HG02884 (cell line): ENCODE measurements around the gene FAM209B.
"Not testable (repeated sequence)": the region's sequence is repeated elsewhere in the genome, so short reads cannot be mapped to it uniquely, and the experiment has no call there.

Source experiments
- ATAC-seq: cut with Tn5 transposase; IDR thresholded peaks from one replicate; pipeline ENCODE4 v1.9.1; 2021; ENCODE audit warnings: mild to moderate bottlenecking, moderate library complexity; ENCODE audit not compliant: unreplicated experiment

Gene FAM209B

DNA sequence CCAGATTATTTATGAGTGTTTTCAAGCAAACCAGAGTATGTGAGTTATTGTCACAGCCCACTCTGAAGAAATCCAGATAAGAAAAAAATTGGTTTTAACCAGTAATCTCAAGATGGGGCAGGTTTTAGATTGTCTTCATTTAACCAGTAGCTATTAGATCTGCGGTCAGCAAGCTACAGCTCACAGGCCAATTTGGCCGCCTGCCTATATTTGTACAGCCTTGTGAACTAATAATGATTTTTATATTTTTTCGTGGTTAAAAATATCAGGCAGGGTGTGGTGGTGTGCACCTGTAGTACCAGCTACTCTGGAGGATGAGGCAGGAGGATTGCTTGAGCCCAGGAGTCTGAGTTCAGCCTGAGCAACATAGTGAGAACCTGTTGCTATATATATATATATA lies 5.0 kb downstream of the FAM209B start:
- ATAC-seq: no peak

DNA sequence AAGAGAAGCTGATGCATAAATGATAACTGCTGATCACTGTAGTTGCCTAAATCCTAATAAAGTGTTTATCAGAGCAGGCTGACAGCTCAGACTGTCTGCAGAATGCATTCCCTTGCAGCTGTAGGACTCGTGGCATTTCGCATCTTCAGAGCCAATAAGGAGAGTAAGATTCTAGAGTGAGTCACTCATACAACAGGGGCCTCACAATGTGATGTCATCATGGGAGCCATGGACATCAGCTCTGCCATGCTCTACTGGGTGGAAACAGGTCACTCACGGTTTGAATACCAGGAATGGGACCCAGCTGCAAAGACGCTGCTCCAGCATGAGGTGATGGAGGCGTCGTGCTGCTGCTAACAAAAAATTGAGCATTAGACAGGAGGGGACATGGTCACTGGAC lies 7.4 kb downstream of the FAM209B start:
- ATAC-seq: no peak

DNA sequence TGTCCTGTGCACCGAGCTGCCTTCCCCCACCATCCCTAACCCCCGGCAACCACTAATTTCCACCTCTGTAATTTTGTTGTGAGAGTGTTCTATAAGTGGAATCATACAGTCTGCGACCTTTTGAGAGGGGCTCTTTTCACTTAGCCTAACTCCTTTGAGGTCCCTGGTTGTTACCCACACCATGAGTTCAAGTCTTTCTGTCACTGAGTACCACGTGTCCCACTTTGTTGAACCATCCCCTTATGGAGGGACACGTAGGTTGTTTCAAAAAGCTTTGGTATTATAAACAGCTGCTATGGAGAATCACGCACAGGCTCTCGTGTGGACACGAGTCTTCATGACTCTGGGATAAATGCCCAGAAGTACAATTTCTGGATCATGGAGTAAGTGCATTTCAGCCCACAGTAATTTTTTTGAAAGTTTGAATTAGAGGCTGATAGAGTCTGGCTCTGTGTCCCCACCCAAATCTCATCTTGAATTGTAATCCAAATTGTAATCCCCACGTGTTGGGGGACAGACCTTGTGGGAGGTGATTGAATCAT lies 9.5 kb downstream of the FAM209B start:
- no peak for ATAC-seq

DNA sequence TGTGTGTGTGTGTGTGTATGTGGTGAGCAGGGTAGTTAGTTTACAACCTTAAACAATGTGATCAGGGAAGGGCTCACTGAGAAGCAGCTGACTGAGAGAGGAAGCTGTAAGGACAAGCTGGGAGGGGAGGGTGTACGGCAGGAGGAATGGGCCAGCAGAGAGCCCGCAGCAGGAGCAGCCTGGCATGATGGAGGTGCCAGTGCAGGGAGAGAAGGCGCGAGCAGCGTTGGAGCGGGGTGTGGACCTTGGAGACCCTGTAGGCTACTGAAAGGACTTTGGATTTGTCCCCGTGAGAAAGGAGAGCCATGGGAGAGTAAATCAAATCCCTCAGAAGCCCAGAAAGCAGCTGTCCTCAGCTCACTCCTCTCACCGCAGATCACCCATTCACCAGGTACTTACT lies 18.5 kb downstream of the FAM209B start:
- no peak for ATAC-seq

DNA sequence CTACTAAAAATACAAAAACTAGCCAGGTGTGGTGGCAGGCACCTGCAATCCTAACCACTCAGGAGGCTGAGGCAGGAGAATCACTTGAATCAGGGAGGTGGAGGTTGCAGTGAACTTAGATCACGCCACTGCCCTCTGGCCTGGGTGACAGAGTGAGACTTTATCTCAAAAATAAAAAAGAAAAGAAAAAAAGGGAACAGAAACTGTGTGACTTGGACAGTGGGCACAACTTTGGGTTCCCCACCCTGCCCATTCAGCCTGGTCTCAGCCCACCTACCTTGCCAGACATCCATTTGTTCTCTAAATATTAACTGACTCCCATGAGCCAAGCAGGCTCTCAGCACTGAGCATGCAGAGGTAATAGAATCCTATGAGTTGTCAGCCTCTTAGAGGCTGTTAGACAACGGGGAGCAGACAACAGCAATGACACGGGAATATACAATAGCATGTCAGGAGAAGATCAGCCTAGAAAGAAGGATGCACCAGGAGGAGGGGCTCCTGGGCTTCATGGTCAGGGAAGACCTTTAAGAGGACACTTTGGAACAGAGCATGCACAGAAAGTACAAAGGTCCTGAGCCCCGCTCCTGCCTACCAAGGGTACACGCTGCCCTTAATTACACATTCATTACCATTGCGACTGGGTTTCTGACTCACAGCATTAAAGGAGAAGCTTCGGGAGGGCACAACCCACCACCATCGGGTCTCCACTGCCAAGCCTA lies 20.0 kb downstream of the FAM209B start:
- ATAC-seq: no peak

DNA sequence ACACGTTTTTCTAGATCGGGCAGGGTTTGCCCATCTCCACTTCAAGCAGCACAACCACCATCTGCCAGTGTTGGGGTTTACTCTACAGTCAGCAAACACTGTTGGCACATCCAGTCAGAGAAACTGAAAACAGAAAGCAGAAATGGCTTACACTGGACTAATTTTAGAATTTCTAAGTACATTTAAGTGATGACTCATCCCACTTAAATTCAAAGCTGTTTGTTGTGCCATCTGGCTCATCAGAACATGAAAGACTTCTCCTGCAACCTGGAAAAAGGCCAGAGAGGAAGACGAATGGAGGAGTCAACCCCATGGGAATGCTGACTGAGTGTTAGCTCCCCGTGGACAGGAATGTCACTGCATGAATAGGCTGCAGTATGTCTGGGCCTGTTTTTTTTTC lies 21.8 kb downstream of the FAM209B start:
- ATAC-seq: peak; percentile 83

DNA sequence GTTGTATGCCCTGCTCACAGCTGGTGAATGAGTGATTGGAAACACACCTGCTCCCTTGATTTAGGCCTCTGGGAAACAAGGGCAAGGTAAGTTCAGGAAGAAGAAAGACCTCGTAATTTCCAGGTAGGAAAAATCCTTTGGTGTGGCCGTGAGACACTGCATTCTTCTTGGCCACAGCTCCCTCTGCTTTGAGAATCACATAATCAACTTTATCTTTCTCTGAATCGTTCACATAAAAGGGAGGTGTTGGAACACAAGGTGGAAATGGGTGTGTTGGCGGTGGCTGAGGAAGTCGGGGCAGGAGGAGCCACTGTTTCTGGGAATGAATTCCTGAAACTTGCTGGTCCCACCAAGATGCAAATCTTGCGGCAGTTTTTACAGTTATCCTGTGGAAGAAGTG lies 25.9 kb downstream of the FAM209B start:
- ATAC-seq: no peak

DNA sequence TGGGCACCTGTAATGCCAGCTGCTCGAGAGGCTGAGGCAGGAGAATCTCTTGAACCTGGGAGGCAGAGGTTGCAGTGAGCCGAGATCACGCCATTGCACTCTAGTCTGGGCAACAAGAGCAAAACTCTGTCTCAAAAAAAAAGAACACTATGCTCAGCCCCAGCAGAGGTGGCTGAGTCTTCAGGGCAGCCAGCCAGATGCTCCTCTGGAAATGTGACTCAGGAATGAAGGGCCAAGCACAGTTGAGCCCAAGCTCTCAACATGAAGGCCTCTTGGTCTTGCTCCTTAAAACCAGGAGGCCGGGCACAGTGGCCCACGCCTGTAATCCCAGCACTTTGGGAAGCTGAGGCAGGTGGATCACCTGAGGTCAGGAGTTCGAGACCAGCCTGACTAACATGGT lies 31.5 kb downstream of the FAM209B start:
- not testable (repeated sequence) for ATAC-seq

DNA sequence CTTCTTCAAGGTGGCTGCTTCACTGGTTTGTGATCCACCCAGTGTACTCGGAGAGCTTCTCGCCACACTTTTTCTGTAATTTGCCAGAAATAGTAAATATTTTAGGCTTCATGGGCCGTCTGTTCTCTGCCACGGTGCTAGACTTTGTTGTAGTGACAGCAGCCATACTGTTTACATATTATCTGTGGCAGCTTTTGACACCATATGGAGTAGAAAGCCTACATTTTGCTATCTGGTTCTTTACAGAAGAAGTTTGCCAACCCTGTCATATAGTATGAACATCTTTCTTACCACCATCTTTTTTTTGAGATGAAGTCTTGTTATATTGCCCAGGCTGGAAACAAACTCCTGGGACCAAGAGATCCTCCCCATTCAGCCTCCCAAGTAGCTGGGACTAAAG lies 32.5 kb downstream of the FAM209B start:
- ATAC-seq: no peak

DNA sequence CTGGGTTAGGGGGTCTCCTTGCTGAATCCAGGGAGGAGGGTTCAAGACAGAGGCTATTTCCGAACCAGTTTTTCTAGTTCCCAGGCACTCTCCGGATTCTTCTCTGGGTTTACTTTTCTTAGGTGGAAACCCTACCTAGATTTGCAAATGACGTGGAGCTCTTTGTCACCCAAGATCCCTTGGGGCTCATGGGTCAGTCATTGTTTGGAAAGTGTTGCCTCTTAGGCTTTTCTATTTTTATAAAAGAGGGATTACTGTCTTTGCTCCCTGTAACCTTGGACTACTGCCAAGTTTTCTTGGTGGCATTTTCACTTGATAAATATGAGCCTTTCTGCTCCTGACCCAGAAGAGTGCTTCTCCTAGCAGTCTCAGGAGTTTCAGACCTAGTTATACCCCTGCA lies 33.6 kb downstream of the FAM209B start:
- no peak for ATAC-seq

DNA sequence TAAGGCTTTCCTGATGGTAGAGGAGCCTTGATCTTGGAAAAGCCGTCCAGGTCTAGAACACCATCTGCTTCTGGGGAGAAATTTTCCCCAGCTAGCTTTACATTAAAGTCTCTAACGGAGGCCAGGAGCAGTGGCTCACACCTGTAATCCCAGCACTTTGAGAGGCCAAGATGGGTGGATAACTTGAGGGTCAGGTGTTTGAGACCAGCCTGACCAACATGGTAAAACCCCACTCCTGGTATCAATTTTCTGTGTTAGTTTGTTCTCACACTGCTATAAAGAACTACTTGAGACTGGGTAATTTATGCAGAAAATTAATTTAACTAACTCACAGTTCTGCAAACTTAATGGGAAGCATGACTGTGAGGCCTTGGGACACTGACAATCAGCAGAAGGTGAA lies 37.8 kb downstream of the FAM209B start:
- no peak for ATAC-seq

DNA sequence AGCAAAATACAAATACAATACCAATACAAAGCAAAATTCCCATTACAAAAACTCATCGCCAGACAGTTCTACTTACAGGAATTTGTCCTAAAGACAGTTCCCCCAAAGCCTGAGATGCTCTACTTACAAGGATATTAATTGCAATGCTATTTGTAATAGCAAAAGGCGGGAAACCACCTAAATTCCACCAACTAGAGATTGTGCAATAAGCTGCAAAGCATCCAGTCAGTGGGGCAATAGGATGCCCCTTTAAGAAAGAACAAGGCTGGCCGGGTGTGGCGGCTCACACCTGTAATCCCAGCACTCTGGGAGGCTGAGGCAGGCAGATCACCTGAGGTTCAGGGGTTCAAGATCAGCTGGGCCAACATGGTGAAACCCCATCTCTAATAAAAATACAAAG lies 39.1 kb downstream of the FAM209B start:
- ATAC-seq: no peak

DNA sequence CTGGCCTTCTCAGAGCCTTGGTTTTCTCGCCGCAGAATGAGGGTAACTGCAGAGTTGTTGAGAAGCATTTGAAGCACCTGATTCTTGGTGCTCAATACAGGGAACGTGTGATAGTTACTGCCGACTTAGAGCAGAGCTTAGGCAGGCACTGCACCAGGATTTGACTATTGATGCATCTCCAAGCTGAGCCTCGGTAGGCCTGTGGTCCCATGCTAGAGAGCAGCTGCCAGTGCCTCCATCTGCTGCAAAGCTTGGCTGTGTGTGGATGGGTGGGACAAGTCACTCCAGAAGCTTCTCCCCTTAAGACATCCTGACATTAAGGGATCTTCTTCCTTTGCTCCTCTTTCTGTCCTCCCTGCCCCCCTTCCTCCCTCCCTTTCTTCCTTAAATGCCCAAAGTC lies 40.9 kb downstream of the FAM209B start:
- no peak for ATAC-seq

DNA sequence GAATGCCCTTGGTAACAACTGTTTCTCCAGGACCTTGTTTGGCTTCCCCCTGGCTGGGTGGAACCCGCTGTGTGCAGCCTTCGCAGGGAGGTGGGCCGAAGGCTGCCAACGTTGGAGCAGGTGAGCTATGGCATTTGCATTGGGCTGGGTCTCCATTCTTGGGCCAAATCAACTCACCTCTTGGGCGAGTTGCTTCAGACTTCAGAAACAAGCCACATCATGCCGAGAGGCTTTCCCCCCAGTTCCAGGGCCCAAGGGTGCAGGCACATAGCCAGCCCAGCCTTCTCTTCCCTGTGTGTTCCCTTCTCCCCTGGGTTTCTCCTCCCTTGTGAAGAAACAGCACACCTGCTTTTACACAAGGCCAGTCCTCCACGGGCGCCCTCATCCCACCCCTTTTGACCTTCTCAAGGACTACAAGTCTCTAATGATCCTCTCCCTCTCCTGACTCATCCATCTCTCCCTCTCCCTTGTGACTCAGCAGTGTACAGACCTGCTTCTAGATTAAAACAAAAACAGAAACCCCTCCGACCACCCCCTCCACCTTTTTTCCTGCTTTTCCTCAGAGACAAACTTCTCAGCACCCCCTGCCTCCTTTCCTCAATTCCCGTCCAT lies 41.6 kb downstream of the FAM209B start:
- ATAC-seq: no peak

DNA sequence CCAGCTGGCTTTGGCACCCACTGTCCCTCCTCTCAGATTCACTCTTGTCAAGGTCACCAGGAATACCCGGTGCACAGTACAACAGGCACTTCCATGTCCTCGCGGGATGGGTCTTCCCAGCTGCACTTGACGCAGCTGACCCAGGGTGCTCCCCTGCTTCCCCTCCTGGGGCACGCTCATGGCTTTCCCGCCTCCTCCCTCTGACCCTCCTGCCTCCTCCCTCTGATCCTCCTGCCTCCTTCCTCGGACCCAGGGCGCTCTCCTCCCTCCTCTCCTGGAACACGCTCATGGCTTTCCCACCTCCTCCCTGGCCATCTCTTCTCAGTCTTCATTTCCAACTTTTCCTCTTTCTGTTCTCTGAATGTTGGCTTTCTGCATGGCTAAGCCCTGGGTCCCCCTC lies 42.1 kb downstream of the FAM209B start:
- ATAC-seq: no peak

DNA sequence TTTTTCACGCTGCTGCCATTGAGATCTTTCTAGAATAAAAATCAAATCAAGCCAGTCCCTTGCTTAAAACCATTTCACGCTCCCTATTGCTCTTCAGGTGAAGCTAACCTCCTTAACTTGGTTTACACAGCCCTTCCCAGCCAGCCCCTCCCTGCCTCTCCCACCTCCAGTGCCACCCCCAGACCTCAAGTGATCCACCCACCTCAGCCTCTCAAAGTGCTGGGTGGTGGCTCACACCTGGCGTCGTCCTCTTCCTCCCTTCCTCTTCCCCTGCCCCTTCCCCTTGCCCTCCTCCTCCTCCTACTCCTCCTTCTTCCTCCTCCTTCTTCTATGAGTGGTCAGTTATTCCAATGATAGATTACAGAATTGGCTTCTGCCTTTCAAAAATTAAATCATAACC lies 42.9 kb downstream of the FAM209B start:
- no peak for ATAC-seq

DNA sequence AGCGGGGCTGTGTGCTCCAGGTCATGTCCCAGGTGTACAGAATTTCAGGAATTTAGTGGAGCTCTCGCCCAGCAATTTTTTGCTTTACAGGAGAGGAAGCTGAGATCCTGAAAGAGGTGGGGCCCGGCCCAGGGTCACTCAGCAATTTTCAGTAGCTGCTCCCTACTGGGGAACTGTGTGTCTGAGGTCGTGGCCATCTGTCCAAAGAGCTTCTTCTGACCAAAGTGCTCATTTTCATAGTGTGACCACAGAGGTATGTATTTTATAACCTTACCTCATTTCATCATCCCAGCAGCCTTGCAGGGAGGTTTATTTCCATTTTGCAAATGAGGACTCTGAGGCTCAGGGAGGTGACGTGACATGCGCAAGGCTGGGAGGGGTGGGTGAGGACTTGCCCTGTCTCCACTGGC lies 46.3 kb downstream of the FAM209B start:
- no peak for ATAC-seq

DNA sequence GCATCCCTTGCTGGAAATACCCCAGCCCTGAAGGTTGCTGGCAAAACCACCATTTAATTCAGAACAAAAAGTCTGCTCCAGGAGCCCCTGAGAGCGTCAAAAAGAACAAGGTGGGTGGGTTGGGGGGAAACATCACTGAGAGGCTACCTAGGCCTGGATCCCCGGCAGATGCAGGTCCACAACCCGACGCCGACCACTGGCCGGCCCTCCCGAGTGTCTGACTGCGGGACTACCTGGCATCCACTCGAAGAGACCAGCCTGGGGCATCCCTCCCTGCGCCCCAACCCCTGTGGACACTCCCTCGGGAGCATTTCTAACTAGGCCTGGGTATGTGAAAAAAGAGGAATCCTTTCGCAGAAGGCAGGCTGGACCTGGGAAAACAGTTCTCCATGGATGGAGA lies 47.2 kb downstream of the FAM209B start:
- no peak for ATAC-seq

DNA sequence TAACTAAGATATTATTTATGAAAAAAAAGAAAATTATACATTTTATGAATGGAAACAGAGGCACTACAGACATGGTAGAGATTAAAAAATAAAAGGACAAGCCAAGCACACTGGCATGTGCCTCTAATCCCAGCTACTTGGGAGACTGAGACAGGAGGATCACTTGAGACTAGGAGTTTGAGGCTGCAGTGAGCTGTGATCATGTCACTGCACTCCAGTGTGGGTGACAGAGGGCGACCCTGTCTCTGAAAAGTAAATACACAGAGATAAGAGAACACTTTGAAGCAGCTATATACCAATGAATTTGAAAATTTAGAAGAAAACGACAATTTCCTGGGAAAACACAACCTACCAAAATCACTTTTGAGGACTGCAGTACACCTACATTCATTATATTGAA lies 48.7 kb downstream of the FAM209B start:
- no peak for ATAC-seq

DNA sequence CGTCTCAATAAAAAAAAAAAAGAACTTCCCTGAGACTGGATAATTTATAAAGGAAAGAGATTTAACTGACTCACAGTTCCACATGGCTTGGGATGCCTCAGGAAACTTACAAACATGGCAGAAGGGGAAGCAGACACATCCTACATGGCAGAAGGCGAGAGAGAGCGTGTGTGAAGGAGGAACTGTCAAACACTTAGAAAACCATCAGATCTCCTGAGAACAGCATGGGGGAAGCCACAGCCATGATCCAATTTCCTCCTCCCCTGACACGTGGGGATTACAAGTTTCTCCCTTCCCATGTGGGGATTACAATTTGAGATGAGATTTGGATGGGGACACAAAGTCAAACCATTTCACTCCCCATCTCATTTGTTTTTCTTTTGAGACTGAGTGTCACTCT lies 49.5 kb downstream of the FAM209B start:
- ATAC-seq: no peak

DNA sequence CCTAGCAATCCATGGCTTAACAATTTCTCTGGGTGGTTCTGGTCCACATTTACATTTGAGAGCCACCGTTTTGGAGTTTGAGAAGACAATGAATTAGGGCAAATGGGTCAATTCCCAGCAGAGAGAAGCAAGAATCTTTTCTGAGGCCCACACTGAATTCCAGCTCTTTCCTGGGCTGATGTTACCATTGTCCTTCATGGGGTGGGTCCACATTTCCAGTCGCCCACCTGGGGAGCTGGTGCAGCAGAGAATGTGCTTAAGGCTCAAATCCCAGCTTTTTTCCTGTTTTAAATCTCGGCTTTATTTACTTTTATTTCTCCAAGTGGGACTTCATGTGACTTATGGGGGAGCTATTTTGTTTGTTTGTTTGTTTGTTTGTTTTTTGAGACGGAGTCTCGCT lies 51.9 kb downstream of the FAM209B start:
- no peak for ATAC-seq
